A673 (cell line): ENCODE measurements around the gene CRLF1. TPM values are rescaled to one million over a fixed set of nuclear protein-coding genes. Genes with fewer than 3 reads are reported as not detected.

Experiments
- BruUV-seq: library from RNA; stranded (reverse); fragments of 400-500 nt; replicated peaks from 2 replicates; lab custom pipeline; 2021; lab: Mats Ljungman, UMichigan
- CTCF ChIA-PET: fragments of 300-600 bp; sonication (Branson Sonifier 250); formaldehyde crosslinking; loops from one replicate; lab custom pipeline; 2022; ENCODE audit warnings: antibody characterized with exemption; lab: Charles Lee
- POLR2A ChIA-PET: fragments of 300-600 bp; sonication (Branson Sonifier 250); formaldehyde crosslinking; loops from one replicate; lab custom pipeline; 2022; ENCODE audit warnings: antibody characterized with exemption; ENCODE audit not compliant: low non-redundant PET; lab: Charles Lee
- DNase-seq: peaks from one replicate; pipeline ENCODE4 v3.0.0-alpha.2; 2015; ENCODE audit warnings: low spot score
- H3K27ac ChIP-seq: fragments of 200-600 bp; sonication (generic); 2 replicates; pipeline ENCODE4 v1.5.1; 2016; ENCODE audit warnings: mixed run types, low read depth, mild to moderate bottlenecking, mixed read lengths, antibody characterized with exemption, low read length; ENCODE audit not compliant: poor library complexity, severe bottlenecking
- H3K27me3 ChIP-seq: fragments of 200-600 bp; sonication (generic); replicated peaks from 2 replicates; pipeline ENCODE4 v1.6.1; 2017; ENCODE audit warnings: mixed run types, low read depth, mild to moderate bottlenecking, mixed read lengths, antibody characterized with exemption, low read length; ENCODE audit not compliant: insufficient read depth, poor library complexity
- H3K36me3 ChIP-seq: fragments of 200-600 bp; sonication (generic); 2 replicates; pipeline ENCODE4 v1.6.1; 2016; ENCODE audit warnings: mixed run types, mild to moderate bottlenecking, mixed read lengths, antibody characterized with exemption, low read length; ENCODE audit not compliant: insufficient read depth, poor library complexity, severe bottlenecking
- H3K4me1 ChIP-seq: fragments of 200-600 bp; sonication (generic); 2 replicates; pipeline ENCODE4 v1.6.1; 2017; ENCODE audit warnings: mixed run types, mild to moderate bottlenecking, mixed read lengths, antibody characterized with exemption, low read length; ENCODE audit not compliant: insufficient read depth, poor library complexity, severe bottlenecking
- H3K4me3 ChIP-seq: fragments of 200-600 bp; sonication (generic); 2 replicates; pipeline ENCODE4 v1.5.1; 2016; ENCODE audit warnings: low read depth, mixed run types, mild to moderate bottlenecking, mixed read lengths, low read length; ENCODE audit not compliant: poor library complexity, severe bottlenecking
- H3K9me3 ChIP-seq: fragments of 200-600 bp; sonication (generic); 2 replicates; pipeline ENCODE4 v1.6.1; 2016; ENCODE audit warnings: mixed run types, low read depth, mild to moderate bottlenecking, mixed read lengths, antibody characterized with exemption, low read length; ENCODE audit not compliant: poor library complexity, severe bottlenecking
- EZH2 ChIP-seq: fragments of 200-600 bp; sonication (generic); IDR thresholded peaks from 2 replicates; pipeline ENCODE4 v1.6.1; 2017; ENCODE audit warnings: borderline replicate concordance, low read depth, mild to moderate bottlenecking, mixed read lengths, antibody characterized with exemption, low read length; ENCODE audit not compliant: poor library complexity, severe bottlenecking
- intact Hi-C: fragments of 100-400 bp; cut with micrococcal nuclease; formaldehyde crosslinking; loops from one replicate; pipeline ENCODE4 v1.10.0; 2022; ENCODE audit not compliant: unreplicated experiment
- total RNA-seq: library from RNA; stranded (reverse); gene quantifications from 2 replicates; pipeline ENCODE4 v1.2.3, GENCODE V29; 2021
- TF ChIP-seq, protein P1 (sequence below): fragments of 300-800, 200-600 bp; sonication (generic); conservative IDR thresholded peaks from 2 replicates; pipeline ENCODE4 v1.5.1; 2017; ENCODE audit warnings: low read depth, mild to moderate bottlenecking, antibody characterized with exemption, low read length, moderate library complexity, mixed read lengths

CRLF1 gene
- total RNA-seq, 1 experiment from 2014 or later: 192 TPM

DNA sequence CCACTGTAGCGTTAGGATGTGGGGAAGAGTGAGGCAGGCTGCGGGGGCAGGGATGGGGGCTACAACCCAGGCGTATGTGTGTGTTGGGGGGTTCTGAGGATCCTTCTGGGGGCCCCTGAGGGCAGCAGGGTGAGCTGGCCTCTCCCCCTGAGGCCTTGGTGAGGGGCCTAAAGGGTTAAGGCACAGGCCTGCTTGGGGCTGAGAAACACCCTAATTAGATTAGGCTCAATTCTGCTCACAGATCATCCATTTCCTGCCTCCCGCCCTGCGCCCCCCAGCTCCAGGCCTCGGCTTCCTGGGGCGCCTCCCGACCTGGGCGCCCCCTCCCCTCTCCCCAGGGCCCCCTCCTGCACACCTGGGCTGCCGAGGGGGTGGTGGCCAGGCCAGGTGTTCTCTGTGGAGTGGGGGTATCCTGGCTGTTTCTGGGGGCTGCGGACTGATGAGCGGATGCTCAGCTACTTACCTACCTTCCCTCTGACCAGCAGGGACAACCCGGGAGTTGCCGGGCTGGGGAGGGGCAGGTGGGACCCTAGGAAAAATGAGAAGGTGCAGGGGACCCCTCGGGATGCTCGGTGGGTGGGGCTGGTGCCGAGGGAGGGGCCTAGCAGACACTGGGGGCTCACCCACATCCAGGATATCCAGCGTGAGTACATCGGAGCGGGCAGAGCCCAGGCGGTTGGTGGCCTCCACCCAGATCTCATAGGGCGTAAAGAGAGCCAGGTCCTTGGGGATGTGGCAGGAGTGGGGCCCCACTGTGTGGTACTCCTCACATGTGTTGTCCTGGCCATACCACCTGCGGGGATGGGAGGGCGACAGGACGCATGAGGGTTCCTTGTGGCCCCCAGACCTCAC is 8.6 kb downstream of the CRLF1 start:
- no peak overlapping the region for H3K4me3 ChIP-seq
- no peaks in the 10 kb centered on the region for H3K27me3 ChIP-seq
- H3K4me1 ChIP-seq: peaks cover 47% of the 10 kb centered on the region
- TF ChIP-seq, protein P1, sequence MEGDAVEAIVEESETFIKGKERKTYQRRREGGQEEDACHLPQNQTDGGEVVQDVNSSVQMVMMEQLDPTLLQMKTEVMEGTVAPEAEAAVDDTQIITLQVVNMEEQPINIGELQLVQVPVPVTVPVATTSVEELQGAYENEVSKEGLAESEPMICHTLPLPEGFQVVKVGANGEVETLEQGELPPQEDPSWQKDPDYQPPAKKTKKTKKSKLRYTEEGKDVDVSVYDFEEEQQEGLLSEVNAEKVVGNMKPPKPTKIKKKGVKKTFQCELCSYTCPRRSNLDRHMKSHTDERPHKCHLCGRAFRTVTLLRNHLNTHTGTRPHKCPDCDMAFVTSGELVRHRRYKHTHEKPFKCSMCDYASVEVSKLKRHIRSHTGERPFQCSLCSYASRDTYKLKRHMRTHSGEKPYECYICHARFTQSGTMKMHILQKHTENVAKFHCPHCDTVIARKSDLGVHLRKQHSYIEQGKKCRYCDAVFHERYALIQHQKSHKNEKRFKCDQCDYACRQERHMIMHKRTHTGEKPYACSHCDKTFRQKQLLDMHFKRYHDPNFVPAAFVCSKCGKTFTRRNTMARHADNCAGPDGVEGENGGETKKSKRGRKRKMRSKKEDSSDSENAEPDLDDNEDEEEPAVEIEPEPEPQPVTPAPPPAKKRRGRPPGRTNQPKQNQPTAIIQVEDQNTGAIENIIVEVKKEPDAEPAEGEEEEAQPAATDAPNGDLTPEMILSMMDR: no peak
- no peak for TF ChIP-seq EZH2
- CTCF ChIA-PET: interaction anchor here (0.6 kb wide), 1 partner anchor 74 kb away, joined by 3 read pairs; no protein-coding TSS in a partner anchor
- peak; percentile 58 for DNase-seq
- peak overlapping the region; percentile 83 for H3K27ac ChIP-seq
- intact Hi-C loops: loop anchor here (10.0 kb wide), 1 partner anchor 133 kb away; no protein-coding TSS in a partner anchor
- H3K9me3 ChIP-seq: no peaks in the 10 kb centered on the region
- POLR2A ChIA-PET: no interaction called here
- BruUV-seq: no TSS peak
- H3K36me3 ChIP-seq: peaks cover 35% of the 10 kb centered on the region

DNA sequence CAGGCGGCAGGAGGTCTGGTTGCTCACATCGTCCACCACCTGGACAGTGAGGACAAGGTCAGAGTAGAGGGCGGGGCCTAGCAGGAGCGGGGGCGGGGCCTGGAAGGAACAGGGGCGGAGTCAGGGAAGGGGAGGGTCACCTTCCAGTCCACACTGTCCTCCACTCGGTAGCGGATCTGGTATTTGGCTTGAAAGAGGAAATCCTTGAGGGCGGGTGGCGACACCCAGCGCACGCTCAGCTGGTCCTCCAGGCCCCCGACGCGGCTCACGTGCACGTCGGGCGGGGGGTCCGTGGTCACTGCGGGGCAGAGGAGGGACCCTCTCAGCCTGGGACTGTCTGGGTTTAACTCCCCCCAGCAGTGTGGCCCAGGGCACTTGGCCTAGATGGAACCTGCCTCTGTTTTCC is 9.8 kb downstream of the CRLF1 start:
- Histone ChIP-seq H3K27ac (peak overlapping the region; percentile 83), H3K9me3 (no peaks in the 10 kb centered on the region), H3K36me3 (peaks cover 33% of the 10 kb centered on the region), H3K4me3 (no peak overlapping the region), H3K27me3 (no peaks in the 10 kb centered on the region), H3K4me1 (peaks cover 58% of the 10 kb centered on the region)
- intact Hi-C loops: loop anchor here (10.0 kb wide), 1 partner anchor 132 kb away; no protein-coding TSS in a partner anchor
- POLR2A ChIA-PET: no interaction called here
- no peak for TF ChIP-seq EZH2
- TF ChIP-seq, protein P1: no peak
- no TSS peak for BruUV-seq
- CTCF ChIA-PET: no interaction called here
- no peak for DNase-seq

GRCh38 chr19:18595475-18595874 is 11.1 kb downstream of the CRLF1 start:
- peaks cover 68% of the 10 kb centered on the region for H3K4me1 ChIP-seq
- no peak for TF ChIP-seq EZH2
- TF ChIP-seq, protein P1: no peak
- no TSS peak for BruUV-seq
- peaks cover 33% of the 10 kb centered on the region for H3K36me3 ChIP-seq
- no peaks in the 10 kb centered on the region for H3K9me3 ChIP-seq
- H3K27me3 ChIP-seq: no peaks in the 10 kb centered on the region
- CTCF ChIA-PET: no interaction called here
- no peak overlapping the region for H3K4me3 ChIP-seq
- intact Hi-C loops: loop anchor here (10.0 kb wide), 1 partner anchor 131 kb away; no protein-coding TSS in a partner anchor
- no peak overlapping the region for H3K27ac ChIP-seq
- no peak for DNase-seq
- POLR2A ChIA-PET: interaction anchor here (0.6 kb wide), 1 partner anchor 728 kb away, joined by 6 read pairs; no protein-coding TSS in a partner anchor
